Caco-2 (cell line): ENCODE results near the gene EML5. TPM values are rescaled to one million over a fixed set of nuclear protein-coding genes. Genes with fewer than 3 reads are reported as not detected.

Source experiments
- BruUV-seq: library from RNA; stranded (reverse); fragments of 400-500 nt; replicated peaks from 2 replicates; lab custom pipeline; 2021; lab: Mats Ljungman, UMichigan
- CTCF ChIA-PET: fragments of 300-600 bp; sonication (Branson Sonifier 250); formaldehyde crosslinking; loops from one replicate; lab custom pipeline; 2022; ENCODE audit warnings: antibody characterized with exemption; lab: Charles Lee
- POLR2A ChIA-PET: fragments of 300-600 bp; sonication (Branson Sonifier 250); formaldehyde crosslinking; loops from one replicate; lab custom pipeline; 2022; ENCODE audit warnings: antibody characterized with exemption; lab: Charles Lee
- DNase-seq, 2 experiments: peaks; one replicate each; pipeline versions ENCODE4 v3.0.0 to v3.0.0-alpha.2; 2020 to 2022
- H3K27me3 ChIP-seq: replicated peaks from 2 replicates; pipeline ENCODE4 v1.6.0; 2011; ENCODE audit warnings: low read length; ENCODE audit not compliant: control insufficient read depth, insufficient read depth
- H3K36me3 ChIP-seq: 2 replicates; pipeline ENCODE4 v1.5.1; 2011; ENCODE audit warnings: low read length; ENCODE audit not compliant: control insufficient read depth, insufficient read depth
- H3K4me1 ChIP-seq: fragments of 250-450 bp; sonication (Bioruptor Pico); 2 replicates; pipeline ENCODE4 v1.5.1; 2020; ENCODE audit warnings: mild to moderate bottlenecking
- H3K4me3 ChIP-seq: 2 replicates; pipeline ENCODE4 v1.5.1; 2011; ENCODE audit warnings: low read depth, mild to moderate bottlenecking, control low read depth, low read length
- H3K9me3 ChIP-seq: fragments of 250-450 bp; sonication (Bioruptor Pico); 2 replicates; pipeline ENCODE4 v1.5.1; 2020; ENCODE audit warnings: mild to moderate bottlenecking, moderate library complexity
- H3K27ac Mint-ChIP-seq: one replicate; pipeline ENCODE4 v1.8.0; 2022; ENCODE audit warnings: mixed read lengths; ENCODE audit not compliant: unreplicated experiment
- H3K27me3 Mint-ChIP-seq: one replicate; pipeline ENCODE4 v1.8.0; 2022; ENCODE audit warnings: mixed read lengths; ENCODE audit not compliant: insufficient read depth, unreplicated experiment
- H3K36me3 Mint-ChIP-seq: one replicate; pipeline ENCODE4 v1.8.0; 2022; ENCODE audit warnings: mild to moderate bottlenecking, mixed read lengths; ENCODE audit not compliant: insufficient read depth, unreplicated experiment
- H3K4me1 Mint-ChIP-seq: one replicate; pipeline ENCODE4 v1.8.0; 2022; ENCODE audit warnings: low read depth, mixed read lengths; ENCODE audit not compliant: unreplicated experiment
- H3K4me3 Mint-ChIP-seq: one replicate; pipeline ENCODE4 v1.8.0; 2022; ENCODE audit warnings: mild to moderate bottlenecking, moderate library complexity, mixed read lengths; ENCODE audit not compliant: unreplicated experiment
- H3K9me3 Mint-ChIP-seq: one replicate; pipeline ENCODE4 v1.8.0; 2022; ENCODE audit warnings: mixed read lengths; ENCODE audit not compliant: unreplicated experiment
- intact Hi-C: fragments of 100-400 bp; cut with micrococcal nuclease; formaldehyde crosslinking; loops from one replicate; pipeline ENCODE4 v1.10.0; 2022; ENCODE audit not compliant: unreplicated experiment
- total RNA-seq: library from RNA; stranded (reverse); gene quantifications from 2 replicates; pipeline ENCODE4 v1.2.3, GENCODE V29; 2022
- TF ChIP-seq, protein P1 (sequence below), 2 experiments: fragments of 200-600 bp in 1 of 2; IDR thresholded peaks; 1 replicate in 1 of 2; 2 replicates in 1 of 2; pipeline versions ENCODE4 v1.5.1 to v1.8.0; 2011 to 2022; ENCODE audit warnings: antibody characterized with exemption in 1 of 2, control low read depth in 1 of 2, inconsistent platforms in 1 of 2, low read depth in 1 of 2, low read length in 1 of 2, mild to moderate bottlenecking in 1 of 2, moderate library complexity in 1 of 2; ENCODE audit not compliant: insufficient read depth in 1 of 2, severe bottlenecking in 1 of 2, unreplicated experiment in 1 of 2

The EML5 gene
- total RNA-seq, 1 experiment from 2014 or later: 0.11 TPM

DNA sequence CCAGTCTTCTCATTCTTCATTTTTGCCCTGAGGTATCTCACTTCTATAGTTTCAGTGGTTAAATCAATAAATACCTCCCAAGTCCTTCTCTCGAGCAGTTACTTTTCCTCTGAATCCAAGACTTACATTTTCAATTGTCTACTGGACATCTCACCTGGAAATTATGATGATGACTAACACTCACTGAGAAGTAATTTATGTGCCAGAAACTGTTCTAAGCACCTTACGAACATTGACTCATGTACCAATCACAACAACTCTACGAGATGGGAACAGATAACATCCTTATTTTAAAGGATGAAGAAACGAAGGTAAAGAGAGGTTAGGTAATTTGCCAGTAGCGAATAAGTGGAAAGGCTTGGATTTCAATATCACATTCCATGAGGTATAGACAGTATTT lies 94.1 kb downstream of the EML5 start:
- Mint-ChIP-seq H3K27me3 (peaks cover 14% of the 10 kb centered on the region), H3K4me3 (no peak overlapping the region), H3K27ac (no peak overlapping the region), H3K36me3 (no peaks in the 10 kb centered on the region), H3K9me3 (no peaks in the 10 kb centered on the region), H3K4me1 (no peaks in the 10 kb centered on the region)
- Histone ChIP-seq H3K4me1 (no peaks in the 10 kb centered on the region), H3K27me3 (no peaks in the 10 kb centered on the region), H3K4me3 (no peak overlapping the region), H3K9me3 (no peaks in the 10 kb centered on the region), H3K36me3 (no peaks in the 10 kb centered on the region)
- intact Hi-C loops: no loop called here
- TF ChIP-seq, protein P1, sequence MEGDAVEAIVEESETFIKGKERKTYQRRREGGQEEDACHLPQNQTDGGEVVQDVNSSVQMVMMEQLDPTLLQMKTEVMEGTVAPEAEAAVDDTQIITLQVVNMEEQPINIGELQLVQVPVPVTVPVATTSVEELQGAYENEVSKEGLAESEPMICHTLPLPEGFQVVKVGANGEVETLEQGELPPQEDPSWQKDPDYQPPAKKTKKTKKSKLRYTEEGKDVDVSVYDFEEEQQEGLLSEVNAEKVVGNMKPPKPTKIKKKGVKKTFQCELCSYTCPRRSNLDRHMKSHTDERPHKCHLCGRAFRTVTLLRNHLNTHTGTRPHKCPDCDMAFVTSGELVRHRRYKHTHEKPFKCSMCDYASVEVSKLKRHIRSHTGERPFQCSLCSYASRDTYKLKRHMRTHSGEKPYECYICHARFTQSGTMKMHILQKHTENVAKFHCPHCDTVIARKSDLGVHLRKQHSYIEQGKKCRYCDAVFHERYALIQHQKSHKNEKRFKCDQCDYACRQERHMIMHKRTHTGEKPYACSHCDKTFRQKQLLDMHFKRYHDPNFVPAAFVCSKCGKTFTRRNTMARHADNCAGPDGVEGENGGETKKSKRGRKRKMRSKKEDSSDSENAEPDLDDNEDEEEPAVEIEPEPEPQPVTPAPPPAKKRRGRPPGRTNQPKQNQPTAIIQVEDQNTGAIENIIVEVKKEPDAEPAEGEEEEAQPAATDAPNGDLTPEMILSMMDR (IDR thresholded peaks at IDR 0.05; ENCODE audit: insufficient read depth in 1 of 2, low read depth in 1 of 2, low read length in 1 of 2, severe bottlenecking in 1 of 2, unreplicated experiment in 1 of 2): no peak
- no TSS peak for BruUV-seq
- POLR2A ChIA-PET: no interaction called here
- DNase-seq: no peak
- CTCF ChIA-PET: no interaction called here

GRCh38 chr14:88695870-88696269 lies 96.9 kb downstream of the EML5 start:
- H3K36me3 ChIP-seq: no peaks in the 10 kb centered on the region
- DNase-seq: no peak
- H3K4me3 ChIP-seq: no peak overlapping the region
- no peak overlapping the region for H3K27ac Mint-ChIP-seq
- TF ChIP-seq, protein P1 (IDR thresholded peaks at IDR 0.05; ENCODE audit: insufficient read depth in 1 of 2, low read depth in 1 of 2, low read length in 1 of 2, severe bottlenecking in 1 of 2, unreplicated experiment in 1 of 2): no peak
- no TSS peak for BruUV-seq
- ChIA-PET POLR2A (no interaction called here), CTCF (no interaction called here)
- no peaks in the 10 kb centered on the region for H3K9me3 Mint-ChIP-seq
- H3K4me1 ChIP-seq: no peaks in the 10 kb centered on the region
- no peaks in the 10 kb centered on the region for H3K9me3 ChIP-seq
- intact Hi-C loops: no loop called here
- H3K4me1 Mint-ChIP-seq: no peaks in the 10 kb centered on the region
- H3K4me3 Mint-ChIP-seq: no peak overlapping the region
- peaks cover 11% of the 10 kb centered on the region for H3K27me3 Mint-ChIP-seq
- no peaks in the 10 kb centered on the region for H3K27me3 ChIP-seq
- no peaks in the 10 kb centered on the region for H3K36me3 Mint-ChIP-seq

GRCh38 chr14:88688386-88688785 lies 104.4 kb downstream of the EML5 start:
- H3K27me3 Mint-ChIP-seq: peaks cover 6% of the 10 kb centered on the region
- H3K9me3 Mint-ChIP-seq: peaks cover 6% of the 10 kb centered on the region
- Histone ChIP-seq H3K36me3 (no peaks in the 10 kb centered on the region), H3K9me3 (no peaks in the 10 kb centered on the region), H3K27me3 (no peaks in the 10 kb centered on the region), H3K4me3 (no peak overlapping the region), H3K4me1 (no peaks in the 10 kb centered on the region)
- no peak for DNase-seq
- H3K4me1 Mint-ChIP-seq: no peaks in the 10 kb centered on the region
- ChIA-PET CTCF (no interaction called here), POLR2A (no interaction called here)
- H3K27ac Mint-ChIP-seq: no peak overlapping the region
- H3K4me3 Mint-ChIP-seq: no peak overlapping the region
- TF ChIP-seq, protein P1 (IDR thresholded peaks at IDR 0.05; ENCODE audit: insufficient read depth in 1 of 2, low read depth in 1 of 2, low read length in 1 of 2, severe bottlenecking in 1 of 2, unreplicated experiment in 1 of 2): no peak
- intact Hi-C loops: no loop called here
- no peaks in the 10 kb centered on the region for H3K36me3 Mint-ChIP-seq
- BruUV-seq: no TSS peak
